SU-DHL-6 (cell line): ENCODE data around the gene PRKCE.

ENCODE experiments used
- CTCF ChIP-seq: fragments of 200-600 bp; sonication (generic); IDR thresholded peaks from one replicate; pipeline ENCODE4 v1.5.1; 2017; ENCODE audit warnings: antibody characterized with exemption, mild to moderate bottlenecking, low read length, moderate library complexity; ENCODE audit not compliant: insufficient read depth, poor library complexity, severe bottlenecking
- EZH2phosphoT487 ChIP-seq: fragments of 200-600 bp; sonication (generic), shearing (Covaris generic); conservative IDR thresholded peaks from 2 replicates; pipeline ENCODE4 v1.6.1; 2018; ENCODE audit warnings: mild to moderate bottlenecking, antibody characterized with exemption, low read length, moderate library complexity, mixed read lengths

- no peak for TF ChIP-seq CTCF
- TF ChIP-seq EZH2phosphoT487, result no peak
Measured at GRCh38 chr2:45649858-45650811, 1.3 kb upstream of the PRKCE start.
